A549 (cell line): ENCODE data around the gene LRCH1. TPM values are rescaled to one million over a fixed set of nuclear protein-coding genes. Genes with fewer than 3 reads are reported as not detected.

Source experiments
- ATAC-seq, 2 experiments: fragments of 200-7000 bp in 1 of 2; fragments of >200 bp in 1 of 2; cut with Nextera tagmentation in 1 of 2; cut with Tn5 transposase in 1 of 2; 3 replicates each; pipeline versions ENCODE4 v1.8.0 to v1.9.1; 2018 to 2020; ENCODE audit warnings: mild to moderate bottlenecking in 1 of 2, moderate library complexity in 1 of 2
- CTCF ChIA-PET: fragments of 300-600 bp; sonication (Branson Sonifier 250); formaldehyde crosslinking; extraction: SDS; loops from one replicate; lab custom pipeline; 2021; ENCODE audit warnings: antibody characterized with exemption, inconsistent platforms; lab: Yijun Ruan, JAX
- POLR2A ChIA-PET: fragments of 350-600 bp; formaldehyde crosslinking; extraction: SDS; loops from one replicate; lab custom pipeline; 2021; ENCODE audit warnings: antibody characterized with exemption, inconsistent platforms; lab: Yijun Ruan, JAX
- DNase-seq, 2 experiments: peaks; one replicate each; pipeline versions ENCODE4 v3.0.0 to v3.0.0-alpha.2; 2011 to 2016; ENCODE audit warnings: low read depth in 1 of 2, low spot score in 1 of 2
- FAIRE-seq: peaks from 2 replicates; lab custom pipeline; 2011; peaks lifted over from hg19 to GRCh38; lab: Jason Lieb, UNC
- H3K27ac ChIP-seq, 2 experiments: fragments of >200 bp; sonication (Bioruptor Twin); formaldehyde crosslinking; 3 replicates each; pipeline ENCODE4 v1.5.1; 2016 to 2017
- H3K4me1 ChIP-seq: fragments of >200 bp; sonication (Bioruptor Twin); formaldehyde crosslinking; 3 replicates; pipeline ENCODE4 v1.6.1; 2016
- H3K4me2 ChIP-seq: fragments of >200 bp; sonication (Bioruptor Twin); formaldehyde crosslinking; 3 replicates; pipeline ENCODE4 v1.6.1; 2016
- H3K4me3 ChIP-seq: fragments of >200 bp; sonication (Bioruptor Twin); formaldehyde crosslinking; 3 replicates; pipeline ENCODE4 v1.5.1; 2016
- H3K9me3 ChIP-seq: fragments of >200 bp; sonication (Bioruptor Twin); formaldehyde crosslinking; 3 replicates; pipeline ENCODE4 v1.6.1; 2016
- CBX2 ChIP-seq: fragments of 200-600 bp; sonication (generic); IDR thresholded peaks from 2 replicates; pipeline ENCODE4 v1.6.1; 2016; ENCODE audit warnings: low read depth, mild to moderate bottlenecking, borderline replicate concordance
- E2F6 ChIP-seq: IDR thresholded peaks from 2 replicates; pipeline ENCODE4 v1.6.1; 2012; ENCODE audit warnings: low read depth, borderline replicate concordance
- EHF ChIP-seq: fragments of 250-450 bp; sonication (Bioruptor Pico); IDR thresholded peaks from 2 replicates; pipeline ENCODE4 v1.5.0; 2020; ENCODE audit warnings: mild to moderate bottlenecking
- EHMT2 ChIP-seq: fragments of 200-600 bp; sonication (generic); IDR thresholded peaks from 2 replicates; pipeline ENCODE4 v1.6.1; 2016; ENCODE audit warnings: antibody characterized with exemption, low read depth, mild to moderate bottlenecking, moderate library complexity
- ESRRA ChIP-seq: fragments of 150-350 bp; IDR thresholded peaks from 2 replicates; pipeline ENCODE4 v1.6.1; 2014; ENCODE audit warnings: mild to moderate bottlenecking, low read length, borderline replicate concordance
- FOSB ChIP-seq: fragments of 250-450 bp; sonication (Bioruptor Pico); IDR thresholded peaks from 2 replicates; pipeline ENCODE4 v1.5.0; 2020; ENCODE audit warnings: mild to moderate bottlenecking, moderate library complexity
- FOSL2 ChIP-seq, 2 experiments: fragments of 450-650 bp in 1 of 2; fragments of >200 bp in 1 of 2; sonication (Bioruptor Twin) in 1 of 2; formaldehyde crosslinking; IDR thresholded peaks; 2 replicates each; pipeline versions ENCODE4 v1.5.0 to v1.6.1; 2016 to 2020; ENCODE audit warnings: mild to moderate bottlenecking in 1 of 2, moderate library complexity in 1 of 2
- GATA3 ChIP-seq: IDR thresholded peaks from 2 replicates; pipeline ENCODE4 v1.6.1; 2012; ENCODE audit warnings: borderline replicate concordance
- HDAC2 ChIP-seq: fragments of 200-600 bp; sonication (generic); IDR thresholded peaks from 2 replicates; pipeline ENCODE4 v1.6.1; 2016
- HES2 ChIP-seq: fragments of >200 bp; sonication (Bioruptor Twin); formaldehyde crosslinking; IDR thresholded peaks from 2 replicates; pipeline ENCODE4 v1.6.1; 2016
- HEYL ChIP-seq: fragments of 250-450 bp; sonication (Bioruptor Pico); IDR thresholded peaks from 2 replicates; pipeline ENCODE4 v1.8.0; 2021; ENCODE audit warnings: mild to moderate bottlenecking, moderate library complexity
- HMGXB4 ChIP-seq: fragments of 250-450 bp; sonication (Bioruptor Pico); IDR thresholded peaks from 2 replicates; pipeline ENCODE4 v1.5.0; 2021; ENCODE audit warnings: mild to moderate bottlenecking, moderate library complexity, borderline replicate concordance
- KDM5A ChIP-seq: fragments of 200-600 bp; sonication (generic); IDR thresholded peaks from 2 replicates; pipeline ENCODE4 v1.6.1; 2016; ENCODE audit warnings: antibody characterized with exemption, mild to moderate bottlenecking
- MAFK ChIP-seq: fragments of 450-650 bp; IDR thresholded peaks from 2 replicates; pipeline ENCODE4 v1.6.1; 2014; ENCODE audit not compliant: partially characterized antibody
- MAX ChIP-seq: IDR thresholded peaks from 2 replicates; pipeline ENCODE4 v1.6.1; 2012
- MAZ ChIP-seq: fragments of 150-350 bp; IDR thresholded peaks from 2 replicates; pipeline ENCODE4 v1.6.1; 2014; ENCODE audit warnings: antibody characterized with exemption, low read depth, low read length, borderline replicate concordance
- NPAS2 ChIP-seq: fragments of 250-450 bp; sonication (Bioruptor Pico); IDR thresholded peaks from 2 replicates; pipeline ENCODE4 v1.8.0; 2022; ENCODE audit warnings: mild to moderate bottlenecking, moderate library complexity, borderline replicate concordance
- NR3C1 ChIP-seq: fragments of >200 bp; sonication (Bioruptor Twin); formaldehyde crosslinking; IDR thresholded peaks from 3 replicates; pipeline ENCODE4 v1.6.1; 2017
- POLR2A ChIP-seq: IDR thresholded peaks from 2 replicates; pipeline ENCODE4 v1.6.1; 2012; ENCODE audit warnings: mild to moderate bottlenecking, low read length
- RCOR1 ChIP-seq: fragments of 150-350 bp; IDR thresholded peaks from 2 replicates; pipeline ENCODE4 v1.6.1; 2014; ENCODE audit warnings: antibody characterized with exemption, low read length, low read depth
- REST ChIP-seq: fragments of 200-600 bp; sonication (generic); IDR thresholded peaks from 2 replicates; pipeline ENCODE4 v1.6.1; 2016; ENCODE audit warnings: antibody characterized with exemption, mild to moderate bottlenecking, moderate library complexity
- RFX5 ChIP-seq: fragments of 450-650 bp; IDR thresholded peaks from 2 replicates; pipeline ENCODE4 v1.7.1; 2014; ENCODE audit warnings: antibody characterized with exemption, mild to moderate bottlenecking, moderate library complexity
- SREBF2 ChIP-seq: fragments of 450-650 bp; IDR thresholded peaks from 2 replicates; pipeline ENCODE4 v1.6.1; 2014; ENCODE audit warnings: mild to moderate bottlenecking, moderate library complexity
- USF2 ChIP-seq: fragments of 450-650 bp; IDR thresholded peaks from 2 replicates; pipeline ENCODE4 v1.6.1; 2014; ENCODE audit warnings: antibody characterized with exemption
- WGBS: methylation state at CpG from one replicate; pipeline ENCODE4 v1.1.6; 2017; ENCODE audit errors: missing lambda C conversion rate; 5-methylcytosine and 5-hydroxymethylcytosine counted together
- polyA plus RNA-seq, 4 experiments: library from polyadenylated mRNA; depleted of rRNA in 3 of 4; stranded (reverse); fragments of >200 nt; fragmentation: RNase III in 1 of 4; extraction: RNeasy Plus Mini Kit Qiagen cat#74134 plus additional on column Dnase treatment in 1 of 4; gene quantifications; 2 replicates in 3 of 4; 3 replicates in 1 of 4; pipeline ENCODE4 v1.2.3, GENCODE V29; 2011 to 2017

LRCH1 gene
- polyA plus RNA-seq, 2 of the 4 experiments (the other 2 are of a cell fraction), result 8.5 to 16.4 TPM

GRCh38 chr13:46649816-46650215 is 96.8 kb downstream of the LRCH1 start:
- H3K27ac ChIP-seq, result no peak overlapping the region
- FAIRE-seq (no peak), DNase-seq (no peak), ATAC-seq (no peak)
- TF ChIP-seq E2F6 (no peak), EHMT2 (no peak), NR3C1 (no peak), USF2 (no peak), CBX2 (no peak), ESRRA (no peak), MAZ (no peak), RCOR1 (no peak), HEYL (CRISPR knock-in tag) (no peak), MAFK (no peak), REST (no peak), KDM5A (no peak), FOSB (no peak), HMGXB4 (CRISPR knock-in tag) (no peak), RFX5 (no peak), FOSL2 (IDR thresholded peaks at IDR 0.05) (no peak), FOSL2 (CRISPR knock-in tag; IDR thresholded peaks at IDR 0.05) (no peak), MAX (no peak), POLR2A (no peak)
- H3K4me1 ChIP-seq, result peaks cover 32% of the 10 kb centered on the region
- H3K4me2 ChIP-seq, result no peak overlapping the region
- H3K9me3 ChIP-seq, result no peaks in the 10 kb centered on the region
- WGBS, result 94% methylated on average over 1 of the region's 1 CpG
- ChIA-PET POLR2A (no interaction called here), CTCF (no interaction called here)
- no peak overlapping the region for H3K4me3 ChIP-seq

GRCh38 chr13:46654951-46655350 is 102.0 kb downstream of the LRCH1 start:
- Histone ChIP-seq H3K4me3 (no peak overlapping the region), H3K9me3 (no peaks in the 10 kb centered on the region), H3K4me2 (peak overlapping the region; percentile 64), H3K4me1 (peaks cover 58% of the 10 kb centered on the region), H3K27ac (peak overlapping the region; percentile 55 to 70; a peak in 4 of 6 replicates)
- ChIA-PET CTCF (interaction anchor here (0.8 kb wide), 1 partner anchor 20 kb away, joined by 3 read pairs; no protein-coding TSS in a partner anchor), POLR2A (no interaction called here)
- FAIRE-seq (no peak), ATAC-seq (no peak), DNase-seq (no peak)
- TF ChIP-seq POLR2A (no peak), NPAS2 (CRISPR knock-in tag) (no peak), HES2 (no peak), SREBF2 (no peak), EHF (no peak), HDAC2 (no peak), RFX5 (no peak), GATA3 (no peak)
- 34% methylated on average over 1 of the region's 1 CpG for WGBS
